Measurements from ENCODE around the gene RANBP3.
"Not testable (repeated sequence)": the region's sequence is repeated elsewhere in the genome, so short reads cannot be mapped to it uniquely, and the experiment has no call there.

GRCh38 chr19:6006070-6006446 is 28.1 kb upstream of the RANBP3 start:
- TF ChIP-seq, protein P1, sequence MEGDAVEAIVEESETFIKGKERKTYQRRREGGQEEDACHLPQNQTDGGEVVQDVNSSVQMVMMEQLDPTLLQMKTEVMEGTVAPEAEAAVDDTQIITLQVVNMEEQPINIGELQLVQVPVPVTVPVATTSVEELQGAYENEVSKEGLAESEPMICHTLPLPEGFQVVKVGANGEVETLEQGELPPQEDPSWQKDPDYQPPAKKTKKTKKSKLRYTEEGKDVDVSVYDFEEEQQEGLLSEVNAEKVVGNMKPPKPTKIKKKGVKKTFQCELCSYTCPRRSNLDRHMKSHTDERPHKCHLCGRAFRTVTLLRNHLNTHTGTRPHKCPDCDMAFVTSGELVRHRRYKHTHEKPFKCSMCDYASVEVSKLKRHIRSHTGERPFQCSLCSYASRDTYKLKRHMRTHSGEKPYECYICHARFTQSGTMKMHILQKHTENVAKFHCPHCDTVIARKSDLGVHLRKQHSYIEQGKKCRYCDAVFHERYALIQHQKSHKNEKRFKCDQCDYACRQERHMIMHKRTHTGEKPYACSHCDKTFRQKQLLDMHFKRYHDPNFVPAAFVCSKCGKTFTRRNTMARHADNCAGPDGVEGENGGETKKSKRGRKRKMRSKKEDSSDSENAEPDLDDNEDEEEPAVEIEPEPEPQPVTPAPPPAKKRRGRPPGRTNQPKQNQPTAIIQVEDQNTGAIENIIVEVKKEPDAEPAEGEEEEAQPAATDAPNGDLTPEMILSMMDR (IDR thresholded peaks at IDR 0.05): not testable (repeated sequence)
- TF ChIP-seq ZFX (IDR thresholded peaks at IDR 0.05; ENCODE audit: borderline replicate concordance): not testable (repeated sequence)
